Type B pancreatic cell (in vitro differentiated cells): Measurements from ENCODE around the gene RING1. TPM values are rescaled to one million over a fixed set of nuclear protein-coding genes. Genes with fewer than 3 reads are reported as not detected.
A peak's percentile ranks its signal among the peaks of the same experiment; 100 is the strongest.

ENCODE experiments used
- DNase-seq: peaks from one replicate; pipeline ENCODE4 v3.0.0; 2021; ENCODE audit warnings: mixed read lengths; ENCODE audit not compliant: unreplicated experiment; ENCODE audit errors: extremely low spot score
- H3K27ac Mint-ChIP-seq: 2 replicates; pipeline ENCODE4 v1.8.0; 2021; ENCODE audit warnings: mild to moderate bottlenecking, mixed read lengths
- H3K27me3 Mint-ChIP-seq: 2 replicates; pipeline ENCODE4 v1.8.0; 2021; ENCODE audit warnings: mixed read lengths
- H3K36me3 Mint-ChIP-seq: 2 replicates; pipeline ENCODE4 v1.8.0; 2021; ENCODE audit warnings: mixed read lengths
- H3K4me1 Mint-ChIP-seq: one replicate; pipeline ENCODE4 v1.8.0; 2021; ENCODE audit warnings: mixed read lengths; ENCODE audit not compliant: unreplicated experiment
- H3K4me3 Mint-ChIP-seq: 2 replicates; pipeline ENCODE4 v1.8.0; 2021; ENCODE audit warnings: mild to moderate bottlenecking, mixed read lengths
- H3K9me3 Mint-ChIP-seq: 2 replicates; pipeline ENCODE4 v1.8.0; 2021; ENCODE audit warnings: mixed read lengths
- total RNA-seq: library from RNA; stranded (reverse); gene quantifications from 2 replicates; pipeline ENCODE4 v1.2.1, GENCODE V29; 2021; ENCODE audit warnings: low replicate concordance
- TF ChIP-seq, protein P1 (sequence below): fragments of 200-600 bp; sonication (generic); conservative IDR thresholded peaks from 2 replicates; pipeline ENCODE4 v1.5.0; 2021; ENCODE audit warnings: antibody characterized with exemption, mild to moderate bottlenecking

RING1 gene
- total RNA-seq, 1 donor from 2014 or later, result 60.4 TPM

DNA sequence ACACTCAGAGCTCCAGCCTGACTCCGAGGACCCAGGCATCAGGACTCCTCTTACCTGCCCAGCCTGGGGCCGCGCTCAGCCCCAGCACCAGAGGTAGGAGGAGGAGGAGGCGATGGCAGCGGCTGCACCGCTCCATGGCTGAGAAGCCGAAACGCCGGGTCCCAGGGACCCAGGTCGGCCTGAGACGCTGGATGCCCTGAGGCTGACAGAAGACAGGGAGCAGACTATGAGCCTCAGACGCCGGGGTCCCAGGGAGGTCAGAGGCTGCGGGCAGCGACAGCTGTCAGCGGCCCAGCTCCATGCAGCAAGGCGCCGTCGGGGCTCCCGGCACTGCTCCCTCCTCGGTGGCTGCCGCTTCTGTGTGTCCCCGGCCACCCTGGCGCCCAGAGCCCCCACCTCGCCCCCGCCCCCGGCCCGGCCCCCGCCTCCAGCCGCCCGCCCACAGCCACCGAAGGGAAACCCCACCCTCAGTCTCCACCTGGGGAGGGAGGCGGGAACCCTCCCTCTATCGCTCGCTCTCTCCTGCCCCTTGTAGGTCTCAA, 16.1 kb upstream of the RING1 start, which contains the start of gene COL11A2:
TSS of gene COL11A2 (minus strand) at position 363 of the 542 bp plus-strand sequence. CDS start at position 136, 227 bp downstream.
- Mint-ChIP-seq H3K9me3 (no peaks in the 10 kb centered on the region), H3K27ac (no peak within 1 kb of the TSS), H3K4me3 (peak within 1 kb of the TSS; percentile 87), H3K36me3 (peaks cover 15% of the 10 kb centered on the region), H3K27me3 (peaks cover 41% of the 10 kb centered on the region), H3K4me1 (peaks cover 38% of the 10 kb centered on the region)
- DNase-seq, result no peak
- TF ChIP-seq, protein P1, sequence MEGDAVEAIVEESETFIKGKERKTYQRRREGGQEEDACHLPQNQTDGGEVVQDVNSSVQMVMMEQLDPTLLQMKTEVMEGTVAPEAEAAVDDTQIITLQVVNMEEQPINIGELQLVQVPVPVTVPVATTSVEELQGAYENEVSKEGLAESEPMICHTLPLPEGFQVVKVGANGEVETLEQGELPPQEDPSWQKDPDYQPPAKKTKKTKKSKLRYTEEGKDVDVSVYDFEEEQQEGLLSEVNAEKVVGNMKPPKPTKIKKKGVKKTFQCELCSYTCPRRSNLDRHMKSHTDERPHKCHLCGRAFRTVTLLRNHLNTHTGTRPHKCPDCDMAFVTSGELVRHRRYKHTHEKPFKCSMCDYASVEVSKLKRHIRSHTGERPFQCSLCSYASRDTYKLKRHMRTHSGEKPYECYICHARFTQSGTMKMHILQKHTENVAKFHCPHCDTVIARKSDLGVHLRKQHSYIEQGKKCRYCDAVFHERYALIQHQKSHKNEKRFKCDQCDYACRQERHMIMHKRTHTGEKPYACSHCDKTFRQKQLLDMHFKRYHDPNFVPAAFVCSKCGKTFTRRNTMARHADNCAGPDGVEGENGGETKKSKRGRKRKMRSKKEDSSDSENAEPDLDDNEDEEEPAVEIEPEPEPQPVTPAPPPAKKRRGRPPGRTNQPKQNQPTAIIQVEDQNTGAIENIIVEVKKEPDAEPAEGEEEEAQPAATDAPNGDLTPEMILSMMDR, result no peak

DNA sequence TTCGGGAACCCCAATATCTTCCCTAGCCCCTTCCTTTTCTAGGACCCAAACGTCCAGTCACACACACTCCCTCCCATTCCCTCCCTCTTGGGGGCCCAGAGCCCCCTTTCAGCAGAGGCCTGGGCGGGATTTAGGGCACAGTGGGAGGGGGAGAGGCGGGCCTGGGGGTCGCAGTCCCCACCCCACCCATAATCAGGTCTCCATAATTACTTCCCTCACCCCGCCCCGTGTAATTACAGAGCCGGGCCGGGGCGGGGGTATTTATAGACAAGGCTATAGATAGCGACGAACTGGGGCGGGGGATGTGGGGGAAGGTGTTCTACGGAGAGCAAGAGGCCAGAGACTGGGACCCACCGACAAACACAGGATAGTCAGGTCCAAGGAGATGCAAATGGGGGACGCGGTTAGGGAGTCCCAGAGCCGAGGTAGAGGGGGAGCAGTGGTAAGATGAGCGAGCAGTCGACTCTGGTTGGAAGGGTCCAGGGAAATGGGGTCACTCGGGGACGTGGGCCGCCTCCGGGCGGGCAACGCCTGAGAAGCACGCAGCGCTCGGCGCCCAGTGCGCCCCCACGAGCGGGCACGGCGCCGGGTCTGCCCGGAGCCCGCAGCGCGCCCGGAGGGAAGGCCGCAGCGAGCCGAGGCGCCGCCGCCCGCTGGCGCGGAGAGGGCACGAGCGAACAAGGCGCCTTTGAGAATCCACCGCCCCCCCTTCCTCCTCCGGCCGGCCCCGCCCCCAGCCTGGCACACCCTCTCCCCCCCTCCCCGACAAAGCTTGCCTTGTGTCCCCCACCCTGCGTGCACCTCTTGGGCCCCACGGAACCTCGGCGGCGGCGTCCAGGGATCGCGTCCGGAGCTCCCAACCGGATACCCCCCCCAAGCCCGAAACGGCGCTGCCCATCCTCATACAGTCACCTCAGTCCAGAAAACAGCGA, 15.4 kb upstream of the RING1 start:
- Mint-ChIP-seq H3K36me3 (peaks cover 20% of the 10 kb centered on the region), H3K9me3 (no peaks in the 10 kb centered on the region), H3K27me3 (peaks cover 35% of the 10 kb centered on the region), H3K4me1 (peaks cover 46% of the 10 kb centered on the region), H3K27ac (no peak overlapping the region), H3K4me3 (peak overlapping the region; percentile 87)
- TF ChIP-seq, protein P1, result no peak
- no peak for DNase-seq

- TF ChIP-seq, protein P1, result no peak
- no peak for DNase-seq
- peaks cover 53% of the 10 kb centered on the region for H3K4me1 Mint-ChIP-seq
- peaks cover 20% of the 10 kb centered on the region for H3K36me3 Mint-ChIP-seq
- H3K27ac Mint-ChIP-seq, result no peak overlapping the region
- H3K4me3 Mint-ChIP-seq, result peak overlapping the region; percentile 67
- peaks cover 31% of the 10 kb centered on the region for H3K27me3 Mint-ChIP-seq
- H3K9me3 Mint-ChIP-seq, result no peaks in the 10 kb centered on the region
Observed at GRCh38 chr6:33193619-33194018, 14.7 kb upstream of the RING1 start.

DNA sequence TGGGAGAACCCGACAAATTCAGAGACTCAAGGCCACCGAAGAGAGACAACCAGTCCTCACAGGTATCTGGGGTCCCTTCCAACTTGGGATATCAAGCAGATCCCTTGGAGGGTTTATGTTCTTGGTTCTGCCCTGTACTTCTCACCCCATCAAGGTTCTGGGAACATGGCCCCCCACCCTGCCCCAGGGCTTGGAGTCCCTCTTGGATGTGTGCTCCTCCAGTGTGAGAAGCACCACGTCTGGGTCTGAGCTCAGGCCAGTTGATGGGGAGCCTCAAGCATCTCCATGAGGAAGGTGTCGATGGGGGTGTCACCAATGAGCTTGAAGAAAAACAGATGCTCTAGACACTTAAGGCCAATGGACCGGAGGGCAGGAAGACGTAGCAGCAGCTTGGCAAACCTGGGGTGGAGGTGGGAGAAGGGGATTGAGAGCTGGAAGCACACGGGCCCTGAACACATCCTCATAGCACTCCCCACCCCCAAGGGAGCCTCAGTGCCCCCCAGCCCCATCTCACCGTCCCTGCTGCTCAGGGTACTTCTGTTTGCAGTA, 13.8 kb upstream of the RING1 start:
- no peak for DNase-seq
- TF ChIP-seq, protein P1, result no peak
- peaks cover 20% of the 10 kb centered on the region for H3K36me3 Mint-ChIP-seq
- no peak overlapping the region for H3K27ac Mint-ChIP-seq
- peaks cover 59% of the 10 kb centered on the region for H3K4me1 Mint-ChIP-seq
- H3K27me3 Mint-ChIP-seq, result peaks cover 27% of the 10 kb centered on the region
- no peaks in the 10 kb centered on the region for H3K9me3 Mint-ChIP-seq
- H3K4me3 Mint-ChIP-seq, result no peak overlapping the region

GRCh38 chr6:33195304-33196165, 12.8 kb upstream of the RING1 start:
- Mint-ChIP-seq H3K9me3 (no peaks in the 10 kb centered on the region), H3K36me3 (peaks cover 20% of the 10 kb centered on the region), H3K4me1 (peaks cover 55% of the 10 kb centered on the region), H3K27me3 (peaks cover 18% of the 10 kb centered on the region), H3K27ac (no peak overlapping the region), H3K4me3 (no peak overlapping the region)
- no peak for DNase-seq
- TF ChIP-seq, protein P1, result no peak
